Fibroblast of mammary gland (primary cell): ENCODE measurements around the gene B3GNT2.

ENCODE experiments used
- DNase-seq: peaks from one replicate; pipeline ENCODE4 v3.0.0-alpha.2; 2010; ENCODE audit warnings: low read depth
- H3K4me3 ChIP-seq: 2 replicates; pipeline ENCODE4 v1.5.1; 2011; ENCODE audit warnings: low read depth, mild to moderate bottlenecking, low read length, moderate library complexity; ENCODE audit not compliant: control insufficient read depth
- TF ChIP-seq, protein P1 (sequence below): conservative IDR thresholded peaks from 2 replicates; pipeline ENCODE4 v1.5.1; 2011; ENCODE audit warnings: low read depth, low read length, inconsistent platforms; ENCODE audit not compliant: control insufficient read depth, insufficient read depth

The B3GNT2 gene

GRCh38 chr2:62204998-62205496 lies 9.1 kb downstream of the B3GNT2 start:
- H3K4me3 ChIP-seq: no peak overlapping the region
- TF ChIP-seq, protein P1, sequence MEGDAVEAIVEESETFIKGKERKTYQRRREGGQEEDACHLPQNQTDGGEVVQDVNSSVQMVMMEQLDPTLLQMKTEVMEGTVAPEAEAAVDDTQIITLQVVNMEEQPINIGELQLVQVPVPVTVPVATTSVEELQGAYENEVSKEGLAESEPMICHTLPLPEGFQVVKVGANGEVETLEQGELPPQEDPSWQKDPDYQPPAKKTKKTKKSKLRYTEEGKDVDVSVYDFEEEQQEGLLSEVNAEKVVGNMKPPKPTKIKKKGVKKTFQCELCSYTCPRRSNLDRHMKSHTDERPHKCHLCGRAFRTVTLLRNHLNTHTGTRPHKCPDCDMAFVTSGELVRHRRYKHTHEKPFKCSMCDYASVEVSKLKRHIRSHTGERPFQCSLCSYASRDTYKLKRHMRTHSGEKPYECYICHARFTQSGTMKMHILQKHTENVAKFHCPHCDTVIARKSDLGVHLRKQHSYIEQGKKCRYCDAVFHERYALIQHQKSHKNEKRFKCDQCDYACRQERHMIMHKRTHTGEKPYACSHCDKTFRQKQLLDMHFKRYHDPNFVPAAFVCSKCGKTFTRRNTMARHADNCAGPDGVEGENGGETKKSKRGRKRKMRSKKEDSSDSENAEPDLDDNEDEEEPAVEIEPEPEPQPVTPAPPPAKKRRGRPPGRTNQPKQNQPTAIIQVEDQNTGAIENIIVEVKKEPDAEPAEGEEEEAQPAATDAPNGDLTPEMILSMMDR: no peak
- DNase-seq: no peak

- TF ChIP-seq, protein P1: no peak
- DNase-seq: no peak
- H3K4me3 ChIP-seq: no peak overlapping the region
Measured at GRCh38 chr2:62205554-62205953, 9.6 kb downstream of the B3GNT2 start.

- H3K4me3 ChIP-seq: no peak overlapping the region
- no peak for DNase-seq
- TF ChIP-seq, protein P1: no peak
Measured at GRCh38 chr2:62206024-62206423, 10.1 kb downstream of the B3GNT2 start.

DNA sequence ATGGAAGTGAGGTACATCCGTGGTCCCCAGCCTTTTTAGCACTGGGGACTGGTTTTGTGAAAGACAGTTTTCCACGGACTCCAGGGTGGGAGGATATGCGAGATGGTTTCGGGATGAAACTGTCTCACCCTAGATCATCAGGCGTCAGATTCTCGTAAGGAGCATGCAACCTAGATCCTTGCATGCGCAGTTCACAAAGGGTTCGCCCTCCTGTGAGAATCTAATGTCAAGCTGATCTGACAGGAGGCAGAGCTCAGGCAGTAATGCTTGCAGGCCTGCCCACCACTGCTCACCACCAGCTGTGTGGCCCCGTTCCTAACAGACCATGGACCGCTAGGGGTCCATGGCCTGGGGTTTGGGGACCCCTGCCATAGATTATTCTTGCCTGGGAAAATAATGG lies 11.6 kb downstream of the B3GNT2 start:
- no peak for DNase-seq
- TF ChIP-seq, protein P1: no peak
- no peak overlapping the region for H3K4me3 ChIP-seq

GRCh38 chr2:62208074-62208757 lies 12.3 kb downstream of the B3GNT2 start:
- no peak overlapping the region for H3K4me3 ChIP-seq
- TF ChIP-seq, protein P1: no peak
- no peak for DNase-seq

GRCh38 chr2:62208758-62209114 lies 12.8 kb downstream of the B3GNT2 start:
- TF ChIP-seq, protein P1: no peak
- H3K4me3 ChIP-seq: no peak overlapping the region
- DNase-seq: no peak
